SK-N-SH (cell line): Measurements from ENCODE around the gene EFCAB6. TPM values are rescaled to one million over a fixed set of nuclear protein-coding genes. Genes with fewer than 3 reads are reported as not detected.

ENCODE experiments used
- CTCF ChIA-PET: fragments of 300-600, 350-600 bp; formaldehyde crosslinking; extraction: SDS; loops from one replicate; lab custom pipeline; 2021; lab: Yijun Ruan, JAX
- POLR2A ChIA-PET: fragments of 350-600 bp; sonication (Branson Sonifier 250); formaldehyde crosslinking; extraction: SDS; loops from one replicate; lab custom pipeline; 2020; ENCODE audit warnings: antibody characterized with exemption, inconsistent platforms; lab: Yijun Ruan, JAX
- DNase-seq: peaks from one replicate; pipeline ENCODE4 v3.0.0; 2012
- H2AFZ ChIP-seq: fragments of 200-600 bp; sonication (generic); 2 replicates; pipeline ENCODE4 v1.8.1; 2016; ENCODE audit warnings: antibody characterized with exemption, mild to moderate bottlenecking, low read depth
- H3F3A ChIP-seq: fragments of 200-600 bp; sonication (generic); replicated peaks from 2 replicates; pipeline ENCODE3; 2016; ENCODE audit warnings: antibody characterized with exemption, mild to moderate bottlenecking; ENCODE audit not compliant: insufficient read depth
- H3K27ac ChIP-seq, 2 experiments: fragments of 200-500 bp in 1 of 2; fragments of 200-600 bp in 1 of 2; sonication (Bioruptor generic) in 1 of 2; sonication (generic), shearing (Covaris generic) in 1 of 2; 2 replicates each; pipeline versions ENCODE4 v1.5.1 to v1.6.1; 2014 to 2016; ENCODE audit warnings: low read depth in 2 of 2, inconsistent platforms in 1 of 2, low read length in 1 of 2, mild to moderate bottlenecking in 1 of 2, mixed read lengths in 1 of 2
- H3K27me3 ChIP-seq: fragments of 200-600 bp; sonication (generic), shearing (Covaris generic); 2 replicates; pipeline ENCODE4 v1.6.1; 2016; ENCODE audit warnings: mixed run types; ENCODE audit not compliant: insufficient read depth
- H3K36me3 ChIP-seq, 2 experiments: fragments of 200-500 bp in 1 of 2; fragments of 200-600 bp in 1 of 2; sonication (Bioruptor generic) in 1 of 2; sonication (generic) in 1 of 2; replicated peaks in 1 of 2; 2 replicates each; pipeline versions ENCODE3 to v1.5.1; 2014 to 2016; ENCODE audit warnings: low read length in 1 of 2, mild to moderate bottlenecking in 1 of 2; ENCODE audit not compliant: insufficient read depth in 2 of 2, control insufficient read depth in 1 of 2
- H3K4me1 ChIP-seq, 2 experiments: fragments of 200-500 bp in 1 of 2; fragments of 200-600 bp in 1 of 2; sonication (Bioruptor generic) in 1 of 2; sonication (generic), shearing (Covaris generic) in 1 of 2; 2 replicates each; pipeline versions ENCODE4 v1.5.1 to v1.6.1; 2014 to 2016; ENCODE audit warnings: low read depth in 1 of 2, low read length in 1 of 2, mixed run types in 1 of 2; ENCODE audit not compliant: insufficient read depth in 2 of 2, control insufficient read depth in 1 of 2
- H3K4me2 ChIP-seq: fragments of 200-600 bp; sonication (generic), shearing (Covaris generic); 2 replicates; pipeline ENCODE4 v1.6.1; 2017; ENCODE audit warnings: mixed run types
- H3K4me3 ChIP-seq, 2 experiments: fragments of 200-500 bp in 1 of 2; fragments of 200-600 bp in 1 of 2; sonication (Bioruptor generic) in 1 of 2; sonication (generic), shearing (Covaris generic) in 1 of 2; 2 replicates each; pipeline versions ENCODE4 v1.5.1 to v1.8.1; 2014 to 2016; ENCODE audit warnings: low read depth in 2 of 2, inconsistent platforms in 1 of 2, low read length in 1 of 2, mild to moderate bottlenecking in 1 of 2, mixed read lengths in 1 of 2, moderate library complexity in 1 of 2
- H3K79me2 ChIP-seq: fragments of 200-600 bp; sonication (generic); 2 replicates; pipeline ENCODE4 v1.8.1; 2017; ENCODE audit warnings: mild to moderate bottlenecking; ENCODE audit not compliant: insufficient read depth
- H3K9ac ChIP-seq: fragments of 200-600 bp; sonication (generic); 2 replicates; pipeline ENCODE4 v1.6.1; 2017; ENCODE audit warnings: mixed run types
- H3K9me2 ChIP-seq: fragments of 200-600 bp; sonication (generic); 2 replicates; pipeline ENCODE4 v1.6.1; 2017; ENCODE audit warnings: mixed run types
- H3K9me3 ChIP-seq: fragments of 200-600 bp; sonication (generic); 2 replicates; pipeline ENCODE4 v1.6.1; 2017; ENCODE audit warnings: mixed run types, mild to moderate bottlenecking, moderate library complexity
- H4K20me1 ChIP-seq: fragments of 200-600 bp; sonication (generic); 2 replicates; pipeline ENCODE4 v1.6.1; 2017; ENCODE audit warnings: mild to moderate bottlenecking, mixed run types; ENCODE audit not compliant: insufficient read depth
- ELF1 ChIP-seq: IDR thresholded peaks from 2 replicates; pipeline ENCODE4 v1.4.0; 2012
- EZH2phosphoT487 ChIP-seq: fragments of 200-600 bp; sonication (generic); IDR thresholded peaks from 2 replicates; pipeline ENCODE4 v1.6.1; 2017; ENCODE audit warnings: low read depth, mixed run types, mild to moderate bottlenecking, antibody characterized with exemption, moderate library complexity, borderline replicate concordance
- GABPA ChIP-seq: IDR thresholded peaks from 2 replicates; pipeline ENCODE4 v1.4.0; 2012; ENCODE audit warnings: low read depth, mild to moderate bottlenecking
- MXI1 ChIP-seq: IDR thresholded peaks from 2 replicates; pipeline ENCODE4 v1.6.1; 2012; ENCODE audit warnings: mild to moderate bottlenecking, low read depth, low read length, improper control_type of control experiment
- NRF1 ChIP-seq: IDR thresholded peaks from 2 replicates; pipeline ENCODE4 v1.6.1; 2012; ENCODE audit warnings: low read depth, mild to moderate bottlenecking, low read length
- RFX5 ChIP-seq: IDR thresholded peaks from 2 replicates; pipeline ENCODE4 v1.6.1; 2012; ENCODE audit warnings: mild to moderate bottlenecking, improper control_type of control experiment, low read length
- RXRA ChIP-seq: IDR thresholded peaks from 2 replicates; pipeline ENCODE4 v1.4.0; 2012; ENCODE audit warnings: low read depth, mild to moderate bottlenecking, borderline replicate concordance
- TCF12 ChIP-seq: IDR thresholded peaks from 2 replicates; pipeline ENCODE4 v1.4.0; 2012
- WGBS: methylation state at CpG from one replicate; pipeline ENCODE4 v1.1.6; 2017; ENCODE audit warnings: low lambda C conversion rate; 5-methylcytosine and 5-hydroxymethylcytosine counted together
- polyA plus RNA-seq, 3 experiments: library from polyadenylated mRNA; depleted of rRNA; stranded (reverse); fragments of >200 nt; gene quantifications; 2 replicates each; pipeline ENCODE4 v1.2.3, GENCODE V29; 2012
- TF ChIP-seq, protein P1 (sequence below): fragments of 200-600 bp; sonication (generic); IDR thresholded peaks from 2 replicates; pipeline ENCODE4 v1.6.1; 2017; ENCODE audit warnings: antibody characterized with exemption, mild to moderate bottlenecking, moderate library complexity
- TF ChIP-seq, protein P2 (sequence below): fragments of 150-350 bp; IDR thresholded peaks from 2 replicates; pipeline ENCODE4 v1.6.1; 2016; ENCODE audit warnings: mild to moderate bottlenecking, low read depth, low read length
- TF ChIP-seq, protein P3 (sequence below): fragments of 150-350 bp; IDR thresholded peaks from 2 replicates; pipeline ENCODE4 v1.6.1; 2017; ENCODE audit warnings: antibody characterized with exemption, low read length, low read depth, borderline replicate concordance
- TF ChIP-seq, protein P4 (sequence below): IDR thresholded peaks from 2 replicates; pipeline ENCODE4 v1.4.0; 2012; ENCODE audit warnings: low read depth, borderline replicate concordance

The EFCAB6 gene
- polyA plus RNA-seq, 1 of the 3 experiments (the other 2 are of a cell fraction): 0.46 TPM

DNA sequence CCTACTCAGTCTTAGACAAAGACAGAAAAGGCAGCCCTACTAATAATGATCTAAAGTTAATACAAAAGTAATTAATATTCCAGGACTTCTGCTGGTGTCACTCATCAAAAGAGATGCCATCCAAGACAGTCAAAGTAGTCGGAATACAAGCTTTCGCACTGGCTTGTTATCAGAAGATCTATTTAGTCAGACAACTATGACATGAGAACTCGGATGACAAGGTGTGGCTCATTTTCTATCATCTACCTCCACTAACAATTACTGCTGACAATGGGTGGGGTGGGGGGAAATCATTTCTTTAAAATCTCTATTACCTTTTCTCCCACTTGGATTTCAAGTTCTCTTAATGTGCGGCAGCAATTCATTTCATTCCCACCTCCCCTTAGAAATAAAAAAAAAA, 56.7 kb downstream of the EFCAB6 start (continued):
- TF ChIP-seq, protein P1, sequence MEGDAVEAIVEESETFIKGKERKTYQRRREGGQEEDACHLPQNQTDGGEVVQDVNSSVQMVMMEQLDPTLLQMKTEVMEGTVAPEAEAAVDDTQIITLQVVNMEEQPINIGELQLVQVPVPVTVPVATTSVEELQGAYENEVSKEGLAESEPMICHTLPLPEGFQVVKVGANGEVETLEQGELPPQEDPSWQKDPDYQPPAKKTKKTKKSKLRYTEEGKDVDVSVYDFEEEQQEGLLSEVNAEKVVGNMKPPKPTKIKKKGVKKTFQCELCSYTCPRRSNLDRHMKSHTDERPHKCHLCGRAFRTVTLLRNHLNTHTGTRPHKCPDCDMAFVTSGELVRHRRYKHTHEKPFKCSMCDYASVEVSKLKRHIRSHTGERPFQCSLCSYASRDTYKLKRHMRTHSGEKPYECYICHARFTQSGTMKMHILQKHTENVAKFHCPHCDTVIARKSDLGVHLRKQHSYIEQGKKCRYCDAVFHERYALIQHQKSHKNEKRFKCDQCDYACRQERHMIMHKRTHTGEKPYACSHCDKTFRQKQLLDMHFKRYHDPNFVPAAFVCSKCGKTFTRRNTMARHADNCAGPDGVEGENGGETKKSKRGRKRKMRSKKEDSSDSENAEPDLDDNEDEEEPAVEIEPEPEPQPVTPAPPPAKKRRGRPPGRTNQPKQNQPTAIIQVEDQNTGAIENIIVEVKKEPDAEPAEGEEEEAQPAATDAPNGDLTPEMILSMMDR: no peak

DNA sequence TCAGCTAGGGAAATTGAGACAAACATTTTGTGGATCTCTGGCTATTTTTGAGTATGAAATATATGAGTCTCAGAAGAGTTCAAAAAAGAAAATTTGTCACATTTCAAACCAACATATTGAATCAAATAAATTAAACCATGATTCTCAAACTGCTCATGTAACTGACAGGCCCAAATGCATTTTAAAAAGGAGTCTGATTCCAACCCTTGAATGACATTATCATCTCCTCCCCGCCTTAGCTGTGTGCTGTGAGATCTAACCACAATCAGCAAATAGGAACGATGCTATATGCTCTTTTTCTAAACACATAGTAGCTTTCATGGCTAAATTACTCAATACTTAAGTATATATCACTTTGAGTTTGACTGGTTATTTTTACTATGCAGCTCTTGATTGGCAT, 57.1 kb downstream of the EFCAB6 start:
- Histone ChIP-seq H3K9me3 (no peaks in the 10 kb centered on the region), H4K20me1 (no peaks in the 10 kb centered on the region), H3K36me3 (no peaks in the 10 kb centered on the region), H2AFZ (no peak overlapping the region), H3F3A (no peaks in the 10 kb centered on the region), H3K4me3 (no peak overlapping the region), H3K9ac (no peak overlapping the region), H3K27me3 (no peaks in the 10 kb centered on the region), H3K9me2 (no peaks in the 10 kb centered on the region), H3K4me1 (no peaks in the 10 kb centered on the region), H3K79me2 (no peaks in the 10 kb centered on the region), H3K27ac (no peak overlapping the region), H3K4me2 (no peak overlapping the region)
- DNase-seq: no peak
- WGBS: 78% methylated on average over 2 of the region's 2 CpGs
- CTCF ChIA-PET: no interaction called here
- TF ChIP-seq GABPA (no peak), NRF1 (no peak)
- POLR2A ChIA-PET: no interaction called here

DNA sequence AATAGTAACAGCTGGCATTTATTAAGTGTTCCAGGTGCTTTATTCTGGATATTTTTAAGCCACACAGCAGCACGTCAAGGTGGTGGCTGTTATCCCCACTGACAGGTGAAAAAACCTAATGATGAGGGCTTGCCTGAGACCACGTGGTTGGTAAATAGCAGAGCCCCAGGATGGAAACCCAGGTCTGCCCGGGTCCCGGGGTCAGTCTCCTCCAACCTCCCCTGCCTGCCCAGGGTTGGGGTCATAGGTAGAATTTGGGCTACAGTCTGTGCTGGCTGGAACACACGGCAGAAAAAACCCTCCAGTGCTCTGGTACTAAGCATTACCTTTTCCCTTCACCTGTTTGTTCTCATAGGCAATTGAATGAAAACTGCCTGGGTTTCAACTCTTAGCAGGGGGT, 57.9 kb downstream of the EFCAB6 start:
- ChIA-PET CTCF (no interaction called here), POLR2A (no interaction called here)
- Histone ChIP-seq H3F3A (no peaks in the 10 kb centered on the region), H3K27me3 (no peaks in the 10 kb centered on the region), H3K4me3 (no peak overlapping the region), H3K36me3 (no peaks in the 10 kb centered on the region), H3K9ac (no peak overlapping the region), H3K9me2 (no peaks in the 10 kb centered on the region), H3K4me1 (no peaks in the 10 kb centered on the region), H4K20me1 (no peaks in the 10 kb centered on the region), H3K4me2 (no peak overlapping the region), H3K9me3 (no peaks in the 10 kb centered on the region), H2AFZ (no peak overlapping the region), H3K27ac (no peak overlapping the region), H3K79me2 (no peaks in the 10 kb centered on the region)
- TF ChIP-seq, protein P2, sequence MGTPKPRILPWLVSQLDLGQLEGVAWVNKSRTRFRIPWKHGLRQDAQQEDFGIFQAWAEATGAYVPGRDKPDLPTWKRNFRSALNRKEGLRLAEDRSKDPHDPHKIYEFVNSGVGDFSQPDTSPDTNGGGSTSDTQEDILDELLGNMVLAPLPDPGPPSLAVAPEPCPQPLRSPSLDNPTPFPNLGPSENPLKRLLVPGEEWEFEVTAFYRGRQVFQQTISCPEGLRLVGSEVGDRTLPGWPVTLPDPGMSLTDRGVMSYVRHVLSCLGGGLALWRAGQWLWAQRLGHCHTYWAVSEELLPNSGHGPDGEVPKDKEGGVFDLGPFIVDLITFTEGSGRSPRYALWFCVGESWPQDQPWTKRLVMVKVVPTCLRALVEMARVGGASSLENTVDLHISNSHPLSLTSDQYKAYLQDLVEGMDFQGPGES: no peak
- TF ChIP-seq RFX5 (no peak), MXI1 (no peak)
- WGBS: 100% methylated on average over 1 of the region's 5 CpGs
- DNase-seq: no peak

DNA sequence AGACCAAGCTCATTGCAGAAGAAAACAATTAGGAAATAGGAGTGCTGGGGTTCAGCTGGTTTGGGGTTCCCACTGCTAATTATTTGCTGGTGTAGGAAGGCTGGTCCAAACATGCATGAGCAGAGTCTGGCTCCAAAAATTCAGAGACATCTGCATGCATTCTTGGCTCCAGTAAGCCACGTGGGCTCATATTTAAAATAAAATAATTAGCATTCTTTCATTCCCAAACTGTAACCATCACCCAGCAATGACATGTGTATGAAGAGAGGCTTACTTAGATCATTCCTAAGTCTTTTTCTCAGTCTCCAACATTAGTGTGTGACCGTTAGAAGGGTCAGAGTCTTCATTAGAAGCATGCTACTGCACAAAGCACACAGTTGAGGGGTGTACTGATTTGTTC, 58.4 kb downstream of the EFCAB6 start:
- Histone ChIP-seq H3K36me3 (no peaks in the 10 kb centered on the region), H3K4me3 (no peak overlapping the region), H3K4me2 (no peak overlapping the region), H3K4me1 (no peaks in the 10 kb centered on the region), H3K9ac (no peak overlapping the region), H3F3A (no peaks in the 10 kb centered on the region), H3K9me2 (no peaks in the 10 kb centered on the region), H4K20me1 (no peaks in the 10 kb centered on the region), H3K27me3 (no peaks in the 10 kb centered on the region), H3K79me2 (no peaks in the 10 kb centered on the region), H2AFZ (no peak overlapping the region), H3K9me3 (no peaks in the 10 kb centered on the region), H3K27ac (no peak overlapping the region)
- 39% methylated on average over 2 of the region's 2 CpGs for WGBS
- no peak for DNase-seq
- POLR2A ChIA-PET: no interaction called here
- CTCF ChIA-PET: no interaction called here
- TF ChIP-seq ELF1 (no peak), RXRA (no peak), TCF12 (no peak), EZH2phosphoT487 (no peak), GABPA (no peak)
- TF ChIP-seq, protein P3, sequence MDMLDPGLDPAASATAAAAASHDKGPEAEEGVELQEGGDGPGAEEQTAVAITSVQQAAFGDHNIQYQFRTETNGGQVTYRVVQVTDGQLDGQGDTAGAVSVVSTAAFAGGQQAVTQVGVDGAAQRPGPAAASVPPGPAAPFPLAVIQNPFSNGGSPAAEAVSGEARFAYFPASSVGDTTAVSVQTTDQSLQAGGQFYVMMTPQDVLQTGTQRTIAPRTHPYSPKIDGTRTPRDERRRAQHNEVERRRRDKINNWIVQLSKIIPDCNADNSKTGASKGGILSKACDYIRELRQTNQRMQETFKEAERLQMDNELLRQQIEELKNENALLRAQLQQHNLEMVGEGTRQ: no peak
- TF ChIP-seq, protein P2: no peak
- TF ChIP-seq, protein P4, sequence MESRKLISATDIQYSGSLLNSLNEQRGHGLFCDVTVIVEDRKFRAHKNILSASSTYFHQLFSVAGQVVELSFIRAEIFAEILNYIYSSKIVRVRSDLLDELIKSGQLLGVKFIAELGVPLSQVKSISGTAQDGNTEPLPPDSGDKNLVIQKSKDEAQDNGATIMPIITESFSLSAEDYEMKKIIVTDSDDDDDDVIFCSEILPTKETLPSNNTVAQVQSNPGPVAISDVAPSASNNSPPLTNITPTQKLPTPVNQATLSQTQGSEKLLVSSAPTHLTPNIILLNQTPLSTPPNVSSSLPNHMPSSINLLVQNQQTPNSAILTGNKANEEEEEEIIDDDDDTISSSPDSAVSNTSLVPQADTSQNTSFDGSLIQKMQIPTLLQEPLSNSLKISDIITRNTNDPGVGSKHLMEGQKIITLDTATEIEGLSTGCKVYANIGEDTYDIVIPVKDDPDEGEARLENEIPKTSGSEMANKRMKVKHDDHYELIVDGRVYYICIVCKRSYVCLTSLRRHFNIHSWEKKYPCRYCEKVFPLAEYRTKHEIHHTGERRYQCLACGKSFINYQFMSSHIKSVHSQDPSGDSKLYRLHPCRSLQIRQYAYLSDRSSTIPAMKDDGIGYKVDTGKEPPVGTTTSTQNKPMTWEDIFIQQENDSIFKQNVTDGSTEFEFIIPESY: no peak
